GM04504 (cell line): Measurements from ENCODE around the gene SMARCE1.

Experiments
- DNase-seq: peaks from one replicate; pipeline ENCODE4 v3.0.0-alpha.2; 2012; ENCODE audit warnings: low read depth

SMARCE1 gene

DNA sequence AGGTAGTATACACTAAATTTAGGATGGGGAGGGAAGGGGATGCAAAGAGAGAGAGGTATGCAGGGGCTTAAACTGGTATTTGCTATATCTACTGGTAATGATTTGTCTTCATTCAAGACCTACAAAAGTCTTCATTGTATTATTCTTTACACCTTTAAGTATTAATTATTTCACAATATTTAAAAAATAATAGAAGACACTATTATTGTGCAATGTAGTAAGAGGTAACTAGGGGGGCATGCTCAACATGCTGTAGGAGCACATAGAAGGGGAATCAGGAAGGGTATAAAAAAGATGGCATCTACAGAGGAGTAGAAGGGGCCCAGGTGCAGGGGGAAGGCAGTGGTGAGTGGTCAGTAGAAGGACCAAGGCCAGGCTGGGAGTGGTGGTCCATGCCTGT, 67.5 kb downstream of the SMARCE1 start:
- DNase-seq: no peak

DNA sequence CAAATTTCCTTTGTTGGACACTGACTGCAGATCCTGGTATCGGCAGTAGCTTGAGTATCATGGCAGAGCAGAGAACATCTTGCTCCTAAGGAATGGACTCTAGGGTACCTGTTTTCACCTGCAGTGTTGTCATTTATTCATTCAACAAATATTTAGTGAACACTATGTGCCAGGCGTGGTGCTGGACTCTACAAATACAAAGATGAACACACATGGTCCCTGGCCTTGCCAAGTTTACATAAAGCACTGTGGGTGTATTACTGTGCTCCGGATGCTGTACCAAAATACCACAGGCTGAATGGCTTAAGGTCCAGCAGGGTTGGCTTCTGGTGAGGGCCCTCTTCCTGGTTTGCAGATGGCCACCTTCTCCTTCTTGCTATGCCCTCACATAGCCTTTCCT, 68.1 kb downstream of the SMARCE1 start:
- no peak for DNase-seq

DNA sequence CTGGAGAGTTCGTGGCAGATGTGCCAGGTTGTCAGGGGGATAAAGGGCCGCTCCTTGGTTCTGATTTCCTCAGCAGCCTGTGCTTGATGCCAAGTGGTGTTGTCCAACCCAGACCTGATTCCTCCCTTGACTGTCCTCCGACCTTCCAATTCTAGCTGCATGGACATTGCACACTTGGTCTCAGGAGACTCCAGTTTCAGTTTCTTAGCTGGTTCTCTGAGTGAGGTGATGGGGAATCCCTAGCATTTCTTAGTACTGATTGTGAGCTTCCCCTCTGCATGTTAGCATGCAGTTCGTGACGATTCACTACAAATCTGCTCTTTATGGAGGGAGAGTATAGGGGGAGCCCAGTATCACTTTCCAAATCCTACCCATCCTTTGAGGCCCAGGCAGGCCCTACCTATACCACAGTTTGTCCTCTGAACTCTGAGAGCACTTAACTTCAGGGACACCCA, 70.0 kb downstream of the SMARCE1 start:
- DNase-seq: no peak

DNA sequence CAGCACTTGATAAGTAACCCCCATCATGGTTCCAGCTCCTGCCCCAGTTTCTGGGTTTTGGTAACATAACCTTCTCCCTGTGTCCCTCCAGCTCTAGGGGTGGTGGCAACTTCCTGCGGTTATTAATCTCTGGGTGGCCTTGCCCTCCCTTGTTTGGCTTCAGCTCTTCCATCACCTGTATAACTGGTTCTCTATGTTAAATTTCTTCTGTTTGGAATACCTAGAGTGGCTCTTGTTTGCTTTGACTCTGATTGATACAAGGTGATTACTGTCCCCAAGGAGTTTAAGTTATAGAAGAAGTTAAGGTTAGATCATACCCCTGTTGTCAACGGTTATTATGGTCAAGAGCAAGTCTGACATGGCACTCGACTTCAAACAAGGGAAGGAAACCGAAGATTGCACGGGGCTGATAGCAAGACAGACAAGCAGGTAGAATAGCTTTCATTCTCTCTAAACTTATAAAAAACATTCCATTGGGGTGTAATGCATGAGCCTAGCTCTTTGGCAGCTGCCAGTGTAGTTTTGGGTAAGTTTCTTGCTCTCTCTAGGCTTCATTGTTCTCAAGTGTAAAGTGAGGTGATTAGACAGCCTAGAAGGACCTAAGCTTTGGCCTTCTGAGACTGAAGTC, 71.4 kb downstream of the SMARCE1 start:
- DNase-seq: no peak
